HG02884 (cell line): Measurements from ENCODE around the gene ADK.
"Not testable (repeated sequence)": the region's sequence is repeated elsewhere in the genome, so short reads cannot be mapped to it uniquely, and the experiment has no call there.

Experiments
- ATAC-seq: cut with Tn5 transposase; IDR thresholded peaks from one replicate; pipeline ENCODE4 v1.9.1; 2021; ENCODE audit warnings: mild to moderate bottlenecking, moderate library complexity; ENCODE audit not compliant: unreplicated experiment

ADK gene

DNA sequence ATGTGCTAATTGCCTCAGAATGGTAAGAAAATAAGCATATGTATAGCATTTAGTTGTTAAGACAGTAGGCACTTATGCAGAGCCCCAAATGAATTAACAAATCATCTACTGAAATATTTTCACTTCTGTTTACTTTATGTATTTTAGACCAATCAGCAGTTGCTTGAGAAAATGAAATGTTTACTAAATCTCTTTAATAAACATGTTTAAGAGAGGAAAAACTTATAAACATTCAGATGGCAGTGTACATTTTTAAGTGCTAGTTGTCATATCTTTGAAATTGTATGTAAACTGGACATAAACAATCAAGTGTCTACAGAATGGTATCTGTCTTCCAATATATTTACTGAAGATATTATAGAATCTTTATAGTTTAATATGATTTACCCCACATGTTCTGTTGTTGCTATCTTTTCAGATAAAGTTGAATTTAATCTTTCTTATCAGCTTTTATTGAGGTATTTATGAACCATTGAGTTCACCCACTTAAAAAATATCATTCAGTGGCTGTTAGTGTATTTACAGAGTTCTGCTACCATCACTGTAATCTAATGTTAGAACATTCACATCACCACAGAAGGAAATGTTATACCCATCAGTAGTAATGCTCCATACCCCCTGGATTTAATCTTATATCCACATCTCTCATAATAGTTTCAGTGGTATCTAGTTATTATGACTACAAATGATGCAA is 264.3 kb downstream of the ADK start:
- ATAC-seq = no peak

DNA sequence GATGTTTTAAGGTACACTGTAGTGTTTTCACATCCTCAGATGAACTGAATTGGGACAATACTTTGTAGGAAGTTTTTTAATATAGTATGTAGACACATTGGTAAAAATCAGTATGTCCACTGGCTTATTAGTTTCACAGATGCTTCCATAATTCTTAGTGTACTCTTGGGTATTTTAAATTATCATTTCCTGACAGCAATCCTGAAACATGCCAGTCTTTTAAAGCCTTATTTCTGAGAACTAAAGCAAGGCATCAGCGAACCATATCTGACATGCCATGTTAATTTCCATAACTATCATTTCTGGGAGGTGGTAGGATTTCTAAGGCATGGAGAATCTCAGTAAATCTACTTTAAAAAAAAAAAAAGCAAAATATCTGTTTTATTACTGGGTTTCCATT is 266.4 kb downstream of the ADK start:
- no peak for ATAC-seq

GRCh38 chr10:74418285-74418872 is 267.4 kb downstream of the ADK start:
- no peak for ATAC-seq

- no peak for ATAC-seq
Measured at GRCh38 chr10:74419491-74419951, 268.5 kb downstream of the ADK start.

DNA sequence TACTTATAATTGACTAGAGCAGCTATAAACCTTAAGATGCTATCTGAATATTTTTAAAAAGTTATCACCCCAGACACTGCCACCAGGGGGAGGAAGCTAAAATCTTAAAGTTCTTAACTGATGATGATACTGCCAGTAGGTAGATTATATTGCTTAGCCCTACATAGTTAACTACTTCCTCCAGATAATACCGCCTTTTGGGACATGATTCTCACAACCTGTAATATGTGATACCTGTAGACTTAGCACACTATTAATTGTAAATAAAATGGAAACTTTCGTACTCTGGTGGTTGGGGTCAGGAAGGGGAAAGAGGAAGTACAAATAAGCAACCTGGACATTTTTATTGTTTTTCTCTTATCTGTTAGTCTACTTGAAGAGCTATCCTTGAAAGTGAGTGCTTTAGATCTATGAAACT is 268.9 kb downstream of the ADK start:
- no peak for ATAC-seq

- ATAC-seq = no peak
Measured at GRCh38 chr10:74424565-74424964, 273.5 kb downstream of the ADK start.

GRCh38 chr10:74425456-74426001 is 274.5 kb downstream of the ADK start:
- ATAC-seq = no peak

GRCh38 chr10:74431816-74432215 is 280.8 kb downstream of the ADK start:
- no peak for ATAC-seq

GRCh38 chr10:74432841-74433594 is 282.0 kb downstream of the ADK start:
- no peak for ATAC-seq

GRCh38 chr10:74433595-74433956 is 282.6 kb downstream of the ADK start:
- no peak for ATAC-seq

DNA sequence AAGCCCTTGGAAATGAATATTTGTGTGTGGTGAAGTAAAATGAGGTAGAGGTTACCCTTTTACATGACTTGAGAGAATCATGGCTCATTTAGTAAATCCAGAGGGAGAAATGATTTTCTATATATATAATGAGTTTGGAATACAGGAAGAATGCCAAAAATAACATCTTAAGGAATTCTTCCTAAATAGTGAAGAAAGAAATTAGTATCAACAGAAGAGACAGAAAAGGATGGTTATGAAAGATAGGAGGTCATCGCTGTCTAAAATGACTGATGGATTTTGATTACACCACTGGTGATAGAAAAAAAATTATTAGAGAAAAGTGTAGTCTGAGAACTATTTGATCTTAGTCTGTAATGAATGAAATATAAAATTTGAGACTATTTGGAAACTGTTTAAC is 283.0 kb downstream of the ADK start:
- no peak for ATAC-seq

GRCh38 chr10:74434547-74434946 is 283.5 kb downstream of the ADK start:
- no peak for ATAC-seq

GRCh38 chr10:74436523-74437170 is 285.6 kb downstream of the ADK start:
- ATAC-seq = no peak

GRCh38 chr10:74437822-74438221 is 286.8 kb downstream of the ADK start:
- no peak for ATAC-seq

DNA sequence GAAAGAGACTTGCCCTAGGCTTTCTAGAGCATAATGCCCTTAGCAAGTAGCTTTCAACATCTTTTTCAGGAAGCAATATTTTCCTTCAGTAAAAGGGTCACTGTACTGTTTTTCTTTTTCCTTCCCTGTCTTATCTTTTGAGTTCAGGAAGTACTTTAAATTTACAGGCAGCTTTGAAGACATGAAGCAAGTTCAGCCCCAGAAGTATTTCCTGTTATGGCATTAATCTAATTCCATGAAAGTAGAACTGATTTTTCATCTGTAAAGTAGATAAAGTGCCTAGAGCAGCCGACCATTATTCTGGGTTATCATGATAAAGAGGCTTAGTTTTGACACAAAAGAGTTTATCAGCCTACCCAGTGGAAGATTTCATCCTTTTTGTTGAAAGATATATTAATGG is 288.2 kb downstream of the ADK start:
- no peak for ATAC-seq

DNA sequence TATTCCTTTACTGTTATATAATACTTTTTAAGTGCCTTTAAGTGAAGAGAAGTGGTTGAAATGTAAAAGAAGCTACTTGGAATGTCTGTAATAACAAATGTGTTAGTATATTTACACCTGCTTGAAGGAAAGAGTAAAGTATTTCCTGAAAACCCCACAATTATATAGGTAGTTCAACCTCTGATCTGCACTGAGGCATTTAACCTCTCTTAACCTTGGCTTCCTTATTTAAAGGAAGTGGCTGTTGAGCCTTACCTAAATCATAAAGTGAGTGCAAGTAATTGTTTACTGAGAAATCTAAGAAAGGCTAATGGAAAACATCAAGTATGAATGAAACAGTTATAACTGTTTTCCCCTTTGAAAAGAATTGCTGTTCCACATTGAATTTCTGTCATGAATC is 294.5 kb downstream of the ADK start:
- no peak for ATAC-seq

- ATAC-seq = no peak
Measured at GRCh38 chr10:74450602-74451001, 299.6 kb downstream of the ADK start.

DNA sequence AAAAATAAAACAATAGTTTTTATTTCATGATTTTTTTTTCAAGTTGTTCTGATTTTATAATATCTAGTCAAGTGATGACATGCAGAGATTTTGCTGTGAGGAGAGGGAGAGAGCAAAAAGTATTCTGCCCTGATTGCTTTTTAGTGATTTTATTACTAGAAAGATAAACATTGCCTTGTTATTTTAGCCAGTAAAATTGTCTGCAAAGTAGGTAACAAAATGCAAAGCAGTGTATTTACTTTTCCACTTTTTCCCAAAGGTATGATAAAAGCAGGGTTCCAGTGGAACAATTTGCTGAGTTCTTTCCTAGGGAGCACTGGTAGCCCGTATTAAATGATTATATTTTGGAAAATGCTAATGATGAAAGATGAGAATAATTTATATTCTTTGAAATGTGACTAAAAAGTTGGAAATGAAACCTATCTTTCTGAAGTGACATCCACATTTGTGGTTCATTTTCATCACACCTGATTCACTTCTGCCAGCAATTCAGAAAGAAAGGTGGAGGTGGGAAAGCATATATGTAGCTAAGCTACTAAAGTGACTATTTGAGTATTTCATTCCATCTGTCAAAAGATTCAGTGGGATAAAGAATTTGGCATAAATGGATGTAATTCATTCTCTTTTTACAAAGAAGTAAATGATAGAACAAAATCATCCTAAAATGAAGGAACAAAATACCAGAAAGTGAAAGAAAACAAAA is 300.3 kb downstream of the ADK start:
- no peak for ATAC-seq

- ATAC-seq = no peak
Measured at GRCh38 chr10:74453169-74453568, 302.1 kb downstream of the ADK start.

DNA sequence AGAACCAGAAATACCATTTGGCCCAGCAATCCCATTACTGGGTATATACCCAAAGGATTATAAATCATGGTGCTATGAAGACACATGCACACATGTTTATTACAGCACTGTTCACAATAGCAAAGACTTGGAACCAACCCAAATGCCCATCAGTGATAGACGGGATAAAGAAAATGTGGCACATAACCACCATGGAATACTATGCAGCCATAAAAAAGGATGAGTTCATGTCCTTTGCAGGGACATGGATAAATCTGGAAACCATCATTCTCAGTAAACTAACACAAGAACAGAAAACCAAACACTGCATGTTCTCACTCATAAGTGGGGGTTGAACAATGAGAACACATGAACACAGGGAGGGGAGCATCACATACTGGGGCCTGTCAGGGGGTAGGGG is 306.5 kb downstream of the ADK start:
- ATAC-seq = not testable (repeated sequence)

DNA sequence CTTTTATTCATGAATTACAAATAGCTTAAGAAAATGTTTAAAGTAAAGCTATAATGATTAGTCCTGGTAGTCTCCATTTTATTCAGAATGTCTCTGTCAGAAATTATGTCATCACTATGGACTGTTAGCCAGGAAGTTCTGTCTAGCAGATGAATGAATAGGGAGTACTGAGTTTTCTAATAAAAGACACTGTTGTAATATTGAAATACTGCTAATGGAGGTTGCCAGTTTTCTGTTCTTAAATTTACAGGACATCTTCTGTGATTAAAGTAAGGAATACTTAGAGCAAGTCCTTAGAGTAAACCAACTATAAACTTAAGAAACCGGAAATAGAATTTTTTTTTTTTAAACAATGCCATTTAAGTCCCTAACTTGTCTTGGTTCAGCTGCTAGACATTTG is 309.8 kb downstream of the ADK start:
- no peak for ATAC-seq
